Sigmoid colon (tissue), 4 donors: Measurements from ENCODE around the gene CARD11.

Source experiments
- EP300 ChIP-seq, 4 donors: sonication (generic); formaldehyde crosslinking; IDR thresholded peaks; one replicate each; pipeline ENCODE4 v1.6.1; 2017; ENCODE audit warnings: antibody characterized with exemption in 4 of 4
- POLR2A ChIP-seq, 2 donors: fragments of 450-650 bp; IDR thresholded peaks; one replicate each; pipeline ENCODE4 v1.6.1; 2016; ENCODE audit warnings: antibody characterized with exemption in 2 of 2, mild to moderate bottlenecking in 2 of 2, moderate library complexity in 2 of 2
- POLR2AphosphoS5 ChIP-seq, 4 donors: sonication (generic); formaldehyde crosslinking; IDR thresholded peaks; one replicate each; pipeline ENCODE4 v1.6.1; 2017; ENCODE audit warnings: antibody characterized with exemption in 4 of 4
- TF ChIP-seq, protein P1 (sequence below), 4 experiments: fragments of 450-650 bp in 3 of 4; fragments of 200-600 bp in 1 of 4; IDR thresholded peaks; one replicate each; pipeline ENCODE4 v1.5.1; 2016 to 2019; ENCODE audit warnings: antibody characterized with exemption in 4 of 4, mild to moderate bottlenecking in 3 of 4, moderate library complexity in 2 of 4

DNA sequence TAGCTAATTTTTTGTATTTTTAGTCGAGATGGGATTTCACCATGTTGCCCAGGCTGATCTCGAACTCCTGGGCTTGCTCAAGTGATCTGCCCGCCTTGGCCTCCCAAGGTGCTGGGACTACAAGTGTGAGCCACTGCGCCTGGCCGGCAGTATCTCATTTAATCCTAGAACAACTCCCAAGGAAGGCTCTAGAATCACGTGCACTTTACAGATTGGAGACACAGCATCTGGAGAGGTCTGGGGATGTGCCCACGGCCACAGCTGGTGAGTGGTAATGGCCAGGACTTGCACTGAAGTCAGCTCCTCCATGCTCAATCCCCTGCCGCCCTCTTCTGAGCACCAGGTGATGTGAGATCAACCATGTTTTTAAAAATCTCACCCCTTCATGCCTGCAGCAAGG lies 43.1 kb downstream of the CARD11 start:
- no peak for TF ChIP-seq POLR2AphosphoS5 (IDR thresholded peaks at IDR 0.05)
- TF ChIP-seq, protein P1, sequence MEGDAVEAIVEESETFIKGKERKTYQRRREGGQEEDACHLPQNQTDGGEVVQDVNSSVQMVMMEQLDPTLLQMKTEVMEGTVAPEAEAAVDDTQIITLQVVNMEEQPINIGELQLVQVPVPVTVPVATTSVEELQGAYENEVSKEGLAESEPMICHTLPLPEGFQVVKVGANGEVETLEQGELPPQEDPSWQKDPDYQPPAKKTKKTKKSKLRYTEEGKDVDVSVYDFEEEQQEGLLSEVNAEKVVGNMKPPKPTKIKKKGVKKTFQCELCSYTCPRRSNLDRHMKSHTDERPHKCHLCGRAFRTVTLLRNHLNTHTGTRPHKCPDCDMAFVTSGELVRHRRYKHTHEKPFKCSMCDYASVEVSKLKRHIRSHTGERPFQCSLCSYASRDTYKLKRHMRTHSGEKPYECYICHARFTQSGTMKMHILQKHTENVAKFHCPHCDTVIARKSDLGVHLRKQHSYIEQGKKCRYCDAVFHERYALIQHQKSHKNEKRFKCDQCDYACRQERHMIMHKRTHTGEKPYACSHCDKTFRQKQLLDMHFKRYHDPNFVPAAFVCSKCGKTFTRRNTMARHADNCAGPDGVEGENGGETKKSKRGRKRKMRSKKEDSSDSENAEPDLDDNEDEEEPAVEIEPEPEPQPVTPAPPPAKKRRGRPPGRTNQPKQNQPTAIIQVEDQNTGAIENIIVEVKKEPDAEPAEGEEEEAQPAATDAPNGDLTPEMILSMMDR (IDR thresholded peaks at IDR 0.05), result no peak
- no peak for TF ChIP-seq EP300 (IDR thresholded peaks at IDR 0.05)
- no peak for TF ChIP-seq POLR2A (IDR thresholded peaks at IDR 0.05)
